HG03469 (cell line): ENCODE data around the gene DTD1.

ENCODE experiments used
- ATAC-seq: cut with Tn5 transposase; IDR thresholded peaks from one replicate; pipeline ENCODE4 v1.9.1; 2021; ENCODE audit warnings: mild to moderate bottlenecking, moderate library complexity, moderate number of reproducible peaks; ENCODE audit not compliant: unreplicated experiment

Gene DTD1

GRCh38 chr20:18657575-18657974, 69.7 kb downstream of the DTD1 start:
- ATAC-seq = no peak

- ATAC-seq = peak; percentile 40
Observed at GRCh38 chr20:18662279-18663040, 74.6 kb downstream of the DTD1 start.

- no peak for ATAC-seq
Observed at GRCh38 chr20:18663932-18664331, 76.1 kb downstream of the DTD1 start.

GRCh38 chr20:18665135-18665534, 77.3 kb downstream of the DTD1 start:
- no peak for ATAC-seq

GRCh38 chr20:18666803-18667415, 79.1 kb downstream of the DTD1 start:
- ATAC-seq = no peak

- ATAC-seq = no peak
Observed at GRCh38 chr20:18669241-18670019, 81.6 kb downstream of the DTD1 start.

- no peak for ATAC-seq
Observed at GRCh38 chr20:18671203-18671710, 83.4 kb downstream of the DTD1 start.

- no peak for ATAC-seq
Observed at GRCh38 chr20:18672834-18673233, 85.0 kb downstream of the DTD1 start.

GRCh38 chr20:18676396-18676795, 88.5 kb downstream of the DTD1 start:
- ATAC-seq = no peak

GRCh38 chr20:18677126-18677525, 89.3 kb downstream of the DTD1 start:
- ATAC-seq = no peak

- ATAC-seq = no peak
Observed at GRCh38 chr20:18678549-18679419, 90.9 kb downstream of the DTD1 start.

- no peak for ATAC-seq
Observed at GRCh38 chr20:18683839-18684238, 96.0 kb downstream of the DTD1 start.

- ATAC-seq = no peak
Observed at GRCh38 chr20:18684775-18685174, 96.9 kb downstream of the DTD1 start.

GRCh38 chr20:18685406-18685805, 97.6 kb downstream of the DTD1 start:
- no peak for ATAC-seq

GRCh38 chr20:18686696-18687095, 98.8 kb downstream of the DTD1 start:
- ATAC-seq = no peak

- ATAC-seq = no peak
Observed at GRCh38 chr20:18688676-18689075, 100.8 kb downstream of the DTD1 start.

GRCh38 chr20:18689557-18689956, 101.7 kb downstream of the DTD1 start:
- ATAC-seq = no peak

- ATAC-seq = no peak
Observed at GRCh38 chr20:18692447-18692846, 104.6 kb downstream of the DTD1 start.

- no peak for ATAC-seq
Observed at GRCh38 chr20:18694071-18694470, 106.2 kb downstream of the DTD1 start.

- ATAC-seq = no peak
Observed at GRCh38 chr20:18695175-18695574, 107.3 kb downstream of the DTD1 start.
